ENCODE measurements around the gene RFX5. TPM values are rescaled to one million over a fixed set of nuclear protein-coding genes. Genes with fewer than 3 reads are reported as not detected.

RFX5 gene
- total RNA-seq, 1 experiment from 2014 or later = 73.6 TPM

DNA sequence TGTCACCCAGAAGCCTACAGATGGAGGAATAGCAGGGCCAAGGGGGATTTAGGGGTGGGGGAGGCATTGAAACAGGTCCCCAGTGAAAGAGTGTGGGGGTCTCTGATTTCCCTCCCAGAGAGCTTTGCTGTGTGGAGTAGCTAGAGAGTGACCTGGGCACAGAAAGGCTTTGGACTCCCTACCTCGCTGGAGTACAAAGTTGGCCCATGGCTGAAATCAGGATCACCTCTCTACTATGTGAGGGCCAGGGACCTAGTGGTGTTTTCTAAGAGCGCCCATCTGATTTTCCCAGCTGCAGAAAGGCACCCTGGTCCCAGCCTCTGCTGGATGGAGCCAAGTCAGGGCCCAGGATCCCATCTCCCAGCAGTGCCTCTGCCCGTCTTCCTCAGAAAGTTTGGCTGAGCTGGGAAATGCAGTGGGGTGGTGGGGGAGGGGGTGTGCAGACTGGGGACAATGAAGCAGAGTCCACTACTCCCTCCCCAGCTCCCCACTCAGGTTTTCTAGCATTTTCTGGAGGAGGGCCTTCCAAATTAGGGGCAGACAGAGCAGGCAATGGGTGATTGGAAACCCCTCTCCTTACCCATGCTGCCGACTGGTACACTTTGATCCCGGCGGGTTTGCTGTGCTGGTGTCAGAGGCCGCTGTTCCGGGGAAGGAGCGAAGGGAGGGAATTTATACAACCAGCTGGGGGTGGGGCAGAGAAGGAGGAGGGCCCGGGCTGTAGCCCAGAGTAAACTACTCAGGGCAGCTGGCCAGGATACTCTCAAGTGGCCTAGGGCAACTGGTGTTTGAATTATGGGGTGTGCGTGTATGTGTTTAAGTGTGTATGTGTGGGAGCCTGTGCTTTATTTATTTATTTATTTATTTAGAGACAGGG is 25.2 kb upstream of the RFX5 start, which contains the start of gene SELENBP1:
Gene SELENBP1 (minus strand): TSS at position 648 of the 877 bp plus-strand sequence. CDS start 64 bp downstream, at position 584.
- H3K27me3 ChIP-seq (ENCODE audit: insufficient read depth, low read depth) = no peaks in the 10 kb centered on the region
- POLR2A ChIA-PET (ENCODE audit: unreplicated experiment) = interaction anchor here (0.6 to 0.8 kb wide), 4 partner anchors 160 to 427 kb away, joined by 3 to 4 read pairs (median 3); no protein-coding TSS in a partner anchor
- peak within 1 kb of the TSS; percentile 34; the same call in 1 of the 2 replicates for H3K4me2 ChIP-seq
- no peak within 1 kb of the TSS for H3K27ac ChIP-seq
- H3K4me3 ChIP-seq = no peak within 1 kb of the TSS
- DNase-seq = peak in 1 of 2 experiments; percentile 62
- no peak within 1 kb of the TSS for H2AFZ ChIP-seq
- H3K79me2 ChIP-seq (ENCODE audit: low read depth) = no peaks in the 10 kb centered on the region
- no peaks in the 10 kb centered on the region; the same call in 1 of the 2 replicates for H3K4me1 ChIP-seq (replicated peaks; ENCODE audit: insufficient read depth)
- H3F3A ChIP-seq (ENCODE audit: insufficient read depth, low read depth) = peaks cover 5% of the 10 kb centered on the region; the same call in 1 of the 2 replicates
- TF ChIP-seq, protein P1, sequence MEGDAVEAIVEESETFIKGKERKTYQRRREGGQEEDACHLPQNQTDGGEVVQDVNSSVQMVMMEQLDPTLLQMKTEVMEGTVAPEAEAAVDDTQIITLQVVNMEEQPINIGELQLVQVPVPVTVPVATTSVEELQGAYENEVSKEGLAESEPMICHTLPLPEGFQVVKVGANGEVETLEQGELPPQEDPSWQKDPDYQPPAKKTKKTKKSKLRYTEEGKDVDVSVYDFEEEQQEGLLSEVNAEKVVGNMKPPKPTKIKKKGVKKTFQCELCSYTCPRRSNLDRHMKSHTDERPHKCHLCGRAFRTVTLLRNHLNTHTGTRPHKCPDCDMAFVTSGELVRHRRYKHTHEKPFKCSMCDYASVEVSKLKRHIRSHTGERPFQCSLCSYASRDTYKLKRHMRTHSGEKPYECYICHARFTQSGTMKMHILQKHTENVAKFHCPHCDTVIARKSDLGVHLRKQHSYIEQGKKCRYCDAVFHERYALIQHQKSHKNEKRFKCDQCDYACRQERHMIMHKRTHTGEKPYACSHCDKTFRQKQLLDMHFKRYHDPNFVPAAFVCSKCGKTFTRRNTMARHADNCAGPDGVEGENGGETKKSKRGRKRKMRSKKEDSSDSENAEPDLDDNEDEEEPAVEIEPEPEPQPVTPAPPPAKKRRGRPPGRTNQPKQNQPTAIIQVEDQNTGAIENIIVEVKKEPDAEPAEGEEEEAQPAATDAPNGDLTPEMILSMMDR (conservative IDR thresholded peaks at IDR 0.05) = no peak
- no peak for TF ChIP-seq EZH2 (IDR thresholded peaks at IDR 0.05; ENCODE audit: low read depth)
- no peaks in the 10 kb centered on the region for H3K9me3 ChIP-seq (ENCODE audit: insufficient read depth, low read depth)
- H3K9me2 ChIP-seq (ENCODE audit: insufficient read depth) = no peaks in the 10 kb centered on the region
- intact Hi-C loops (cut with micrococcal nuclease; ENCODE audit: unreplicated experiment) = no loop called here
- CTCF ChIA-PET = no interaction called here
- no peaks in the 10 kb centered on the region for H4K20me1 ChIP-seq (ENCODE audit: insufficient read depth)
- TSS peak; percentile 62 for BruUV-seq (replicated peaks)
- no peaks in the 10 kb centered on the region for H3K36me3 ChIP-seq (ENCODE audit: low read depth)

DNA sequence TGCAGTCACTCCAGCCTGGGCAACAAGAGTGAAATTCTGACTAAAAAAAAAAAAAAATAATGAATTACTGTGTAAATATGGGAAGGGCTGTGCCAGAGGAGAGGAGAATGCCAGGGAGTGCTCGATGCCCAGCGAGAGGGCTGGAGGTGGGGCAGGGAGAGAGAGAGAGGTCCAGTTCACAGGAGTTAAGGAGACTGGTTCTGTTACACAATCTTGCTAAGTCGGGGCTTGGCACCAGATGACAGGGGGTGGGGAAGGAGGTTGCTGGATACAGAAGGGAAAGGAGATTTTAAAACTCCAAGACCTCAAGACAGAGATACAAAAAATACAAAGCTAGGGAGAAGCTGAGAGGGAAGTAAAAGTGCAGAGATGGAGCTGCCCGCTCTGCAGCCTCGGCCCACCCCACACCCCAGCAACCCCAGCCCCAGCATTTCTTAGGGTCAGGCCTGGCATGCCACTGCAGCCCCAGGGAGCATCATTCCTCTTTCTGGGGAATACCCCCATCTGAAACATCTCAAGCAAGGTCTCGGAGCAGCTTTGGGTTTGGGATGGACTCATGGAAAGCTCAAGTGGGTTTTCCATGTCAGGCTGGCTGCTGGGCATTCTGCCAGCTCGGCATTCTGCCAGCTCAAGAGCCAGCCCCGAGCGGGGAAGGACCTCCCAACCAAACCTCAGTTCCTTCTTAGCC is 24.5 kb upstream of the RFX5 start:
- ChIA-PET CTCF (no interaction called here), POLR2A (ENCODE audit: unreplicated experiment) (interaction anchor here (0.6 kb wide), 1 partner anchor 307 kb away, joined by 3 read pairs; no protein-coding TSS in a partner anchor)
- no peak overlapping the region for H3K4me3 ChIP-seq
- no peaks in the 10 kb centered on the region; the same call in 1 of the 2 replicates for H3K4me1 ChIP-seq (replicated peaks; ENCODE audit: insufficient read depth)
- no peaks in the 10 kb centered on the region for H3K36me3 ChIP-seq (ENCODE audit: low read depth)
- H4K20me1 ChIP-seq (ENCODE audit: insufficient read depth) = no peaks in the 10 kb centered on the region
- H3K4me2 ChIP-seq = peak overlapping the region; percentile 34; the same call in 1 of the 2 replicates
- H3K27ac ChIP-seq = no peak overlapping the region
- intact Hi-C loops (cut with micrococcal nuclease; ENCODE audit: unreplicated experiment) = no loop called here
- peaks cover 5% of the 10 kb centered on the region; the same call in 1 of the 2 replicates for H3F3A ChIP-seq (ENCODE audit: insufficient read depth, low read depth)
- DNase-seq = peak in 1 of 2 experiments; percentile 32
- no peaks in the 10 kb centered on the region for H3K27me3 ChIP-seq (ENCODE audit: insufficient read depth, low read depth)
- no peaks in the 10 kb centered on the region for H3K9me2 ChIP-seq (ENCODE audit: insufficient read depth)
- no peak overlapping the region for H2AFZ ChIP-seq
- no peaks in the 10 kb centered on the region for H3K9me3 ChIP-seq (ENCODE audit: insufficient read depth, low read depth)
- TF ChIP-seq, protein P1 (conservative IDR thresholded peaks at IDR 0.05) = no peak
- no peak for TF ChIP-seq EZH2 (IDR thresholded peaks at IDR 0.05; ENCODE audit: low read depth)
- no TSS peak for BruUV-seq (replicated peaks)
- H3K79me2 ChIP-seq (ENCODE audit: low read depth) = no peaks in the 10 kb centered on the region

DNA sequence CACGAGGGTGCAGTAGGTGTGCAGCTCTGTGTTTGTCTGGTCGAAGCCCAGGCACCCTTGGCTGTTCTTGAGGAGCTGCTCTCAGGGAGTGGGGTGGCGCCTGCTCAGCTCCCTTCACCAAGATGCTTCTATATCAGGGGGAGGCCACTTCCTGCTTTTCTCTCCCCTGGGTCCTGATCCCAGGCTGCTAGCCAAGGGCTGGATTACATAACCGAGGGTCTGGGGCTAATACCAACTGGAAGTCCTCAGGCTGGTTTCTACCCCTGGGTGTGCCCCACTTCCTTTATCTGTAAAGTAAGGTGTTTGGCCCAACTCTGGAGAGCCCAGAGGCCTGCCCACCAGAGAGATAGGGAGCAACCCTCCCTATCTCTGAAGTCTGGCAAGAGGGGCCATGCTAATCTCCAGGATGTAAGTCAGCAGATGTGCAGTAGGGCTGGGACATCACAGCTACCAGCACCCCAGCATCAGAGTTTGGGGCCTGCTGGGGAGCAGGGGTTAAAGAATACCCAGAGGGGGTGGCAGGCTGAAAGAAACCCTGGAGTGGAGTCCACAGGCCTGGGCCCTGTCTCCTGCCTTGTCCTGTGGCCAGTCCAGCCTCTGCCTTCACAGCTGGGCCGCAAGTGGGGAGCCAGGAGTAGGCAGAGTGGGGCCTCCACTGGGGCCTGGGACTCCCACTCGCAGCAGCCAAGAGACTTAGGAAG is 23.3 kb upstream of the RFX5 start:
- Histone ChIP-seq H3K9me3 (ENCODE audit: insufficient read depth, low read depth) (no peaks in the 10 kb centered on the region), H2AFZ (no peak overlapping the region; the same call in 1 of the 2 replicates), H3K27ac (no peak overlapping the region), H3K79me2 (ENCODE audit: low read depth) (no peaks in the 10 kb centered on the region), H3K36me3 (ENCODE audit: low read depth) (no peaks in the 10 kb centered on the region), H3K4me1 (replicated peaks; ENCODE audit: insufficient read depth) (no peaks in the 10 kb centered on the region; the same call in 1 of the 2 replicates), H3K27me3 (ENCODE audit: insufficient read depth, low read depth) (no peaks in the 10 kb centered on the region), H3F3A (ENCODE audit: insufficient read depth, low read depth) (peaks cover 5% of the 10 kb centered on the region; the same call in 1 of the 2 replicates), H4K20me1 (ENCODE audit: insufficient read depth) (no peaks in the 10 kb centered on the region), H3K4me2 (no peak overlapping the region), H3K4me3 (no peak overlapping the region), H3K9me2 (ENCODE audit: insufficient read depth) (no peaks in the 10 kb centered on the region)
- intact Hi-C loops (cut with micrococcal nuclease; ENCODE audit: unreplicated experiment) = no loop called here
- CTCF ChIA-PET = interaction anchor here (0.5 kb wide), 1 partner anchor 13 kb away, joined by 3 read pairs; no protein-coding TSS in a partner anchor
- TF ChIP-seq, protein P1 (conservative IDR thresholded peaks at IDR 0.05) = no peak
- TF ChIP-seq EZH2 (IDR thresholded peaks at IDR 0.05; ENCODE audit: low read depth) = no peak
- POLR2A ChIA-PET (ENCODE audit: unreplicated experiment) = interaction anchor here (0.5 to 0.6 kb wide), 2 partner anchors 308 to 628 kb away, joined by 3 read pairs; no protein-coding TSS in a partner anchor
- no peak for DNase-seq
- no TSS peak for BruUV-seq (replicated peaks)

Data from PC-9 (cell line).